ENCODE measurements around the gene OTOG.

Gene OTOG

DNA sequence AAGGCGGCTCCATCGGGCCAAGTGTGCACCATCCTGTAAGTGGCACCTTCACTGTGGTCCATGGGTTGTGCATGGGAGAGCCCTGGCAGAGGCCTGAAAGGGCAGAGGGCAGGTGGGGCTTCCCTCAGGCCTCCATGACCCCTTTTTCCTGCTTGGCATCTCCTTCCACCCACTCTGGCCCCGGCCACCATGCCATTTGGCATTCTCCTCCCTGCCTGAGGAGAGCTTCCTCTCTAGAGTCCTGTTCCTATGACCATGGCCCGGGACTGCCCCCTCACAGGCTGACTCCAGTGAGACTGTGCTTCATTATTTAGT, 4.9 kb downstream of the OTOG start:
- no peak overlapping the region for H3K4me3 ChIP-seq (ENCODE audit: low read depth, low read length)
- TF ChIP-seq, protein P1, sequence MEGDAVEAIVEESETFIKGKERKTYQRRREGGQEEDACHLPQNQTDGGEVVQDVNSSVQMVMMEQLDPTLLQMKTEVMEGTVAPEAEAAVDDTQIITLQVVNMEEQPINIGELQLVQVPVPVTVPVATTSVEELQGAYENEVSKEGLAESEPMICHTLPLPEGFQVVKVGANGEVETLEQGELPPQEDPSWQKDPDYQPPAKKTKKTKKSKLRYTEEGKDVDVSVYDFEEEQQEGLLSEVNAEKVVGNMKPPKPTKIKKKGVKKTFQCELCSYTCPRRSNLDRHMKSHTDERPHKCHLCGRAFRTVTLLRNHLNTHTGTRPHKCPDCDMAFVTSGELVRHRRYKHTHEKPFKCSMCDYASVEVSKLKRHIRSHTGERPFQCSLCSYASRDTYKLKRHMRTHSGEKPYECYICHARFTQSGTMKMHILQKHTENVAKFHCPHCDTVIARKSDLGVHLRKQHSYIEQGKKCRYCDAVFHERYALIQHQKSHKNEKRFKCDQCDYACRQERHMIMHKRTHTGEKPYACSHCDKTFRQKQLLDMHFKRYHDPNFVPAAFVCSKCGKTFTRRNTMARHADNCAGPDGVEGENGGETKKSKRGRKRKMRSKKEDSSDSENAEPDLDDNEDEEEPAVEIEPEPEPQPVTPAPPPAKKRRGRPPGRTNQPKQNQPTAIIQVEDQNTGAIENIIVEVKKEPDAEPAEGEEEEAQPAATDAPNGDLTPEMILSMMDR (IDR thresholded peaks at IDR 0.05; ENCODE audit: low read depth, low read length, missing control alignments): no peak
- no peak for DNase-seq (ENCODE audit: low read depth)

- DNase-seq (ENCODE audit: low read depth): no peak
- TF ChIP-seq, protein P1 (IDR thresholded peaks at IDR 0.05; ENCODE audit: low read depth, low read length, missing control alignments): no peak
- H3K4me3 ChIP-seq (ENCODE audit: low read depth, low read length): no peak overlapping the region
Measured at GRCh38 chr11:17552392-17553248, 5.6 kb downstream of the OTOG start.

- DNase-seq (ENCODE audit: low read depth): no peak
- H3K4me3 ChIP-seq (ENCODE audit: low read depth, low read length): no peak overlapping the region
- TF ChIP-seq, protein P1 (IDR thresholded peaks at IDR 0.05; ENCODE audit: low read depth, low read length, missing control alignments): no peak
Measured at GRCh38 chr11:17553249-17553546, 6.1 kb downstream of the OTOG start.

DNA sequence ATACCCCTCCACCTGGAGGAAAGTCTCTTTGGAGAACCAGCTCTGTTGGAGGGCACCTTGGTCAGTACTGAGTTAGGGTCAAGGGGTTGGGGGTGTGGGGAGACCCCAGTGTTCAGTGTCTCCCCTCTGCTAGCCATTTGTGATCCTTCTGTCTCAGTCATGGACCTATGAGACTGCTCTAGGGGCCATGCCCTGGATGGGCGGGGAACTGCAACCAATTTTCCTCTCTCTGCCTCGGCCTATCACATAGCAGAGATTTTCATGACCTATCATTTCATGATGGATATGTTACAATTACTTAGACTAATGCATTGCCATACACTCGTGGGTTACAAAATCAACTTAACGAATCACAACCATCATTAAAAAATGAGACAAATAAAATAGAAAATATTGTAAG, 7.4 kb downstream of the OTOG start:
- H3K4me3 ChIP-seq (ENCODE audit: low read depth, low read length): no peak overlapping the region
- DNase-seq (ENCODE audit: low read depth): no peak
- TF ChIP-seq, protein P1 (IDR thresholded peaks at IDR 0.05; ENCODE audit: low read depth, low read length, missing control alignments): peak; percentile 21

- TF ChIP-seq, protein P1 (IDR thresholded peaks at IDR 0.05; ENCODE audit: low read depth, low read length, missing control alignments): no peak
- H3K4me3 ChIP-seq (ENCODE audit: low read depth, low read length): no peak overlapping the region
- DNase-seq (ENCODE audit: low read depth): no peak
Measured at GRCh38 chr11:17556999-17557398, 9.9 kb downstream of the OTOG start.

DNA sequence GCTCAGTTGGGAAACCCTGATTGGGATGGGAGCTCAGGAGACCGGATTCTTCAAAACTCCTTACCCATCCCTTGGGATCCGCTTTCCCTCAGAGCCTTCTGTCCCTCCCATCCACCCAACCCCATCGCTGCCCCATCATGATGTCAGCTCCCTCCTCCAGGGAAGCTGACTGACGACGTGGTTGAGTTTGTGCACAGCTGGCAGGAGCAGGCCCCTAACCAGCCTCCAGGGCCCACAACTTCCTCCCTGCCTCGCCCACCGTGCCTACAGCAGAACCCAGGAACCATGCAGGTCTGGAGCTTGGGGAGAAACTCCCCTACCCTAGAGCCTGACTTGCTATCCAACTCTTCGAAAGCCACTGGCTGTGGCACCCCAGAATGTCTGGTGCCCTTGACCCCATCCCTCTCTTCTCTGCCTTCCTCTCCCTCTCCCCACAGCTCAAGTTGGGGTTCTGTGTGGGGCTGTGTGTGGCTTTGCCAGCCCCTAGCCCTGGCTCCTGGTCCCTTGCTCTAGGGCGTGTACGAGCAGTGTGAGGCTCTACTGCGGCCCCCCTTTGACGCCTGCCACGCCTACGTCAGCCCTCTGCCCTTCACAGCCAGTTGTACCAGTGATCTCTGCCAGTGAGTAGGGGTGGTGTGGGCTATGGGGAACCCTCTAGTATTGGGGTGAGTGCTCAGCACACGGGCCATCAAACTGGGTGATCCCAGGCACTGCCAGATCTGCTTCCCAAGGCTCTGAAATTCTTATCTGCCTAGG, 11.1 kb downstream of the OTOG start:
- DNase-seq (ENCODE audit: low read depth): no peak
- H3K4me3 ChIP-seq (ENCODE audit: low read depth, low read length): no peak overlapping the region
- TF ChIP-seq, protein P1 (IDR thresholded peaks at IDR 0.05; ENCODE audit: low read depth, low read length, missing control alignments): no peak
